ENCODE data around the gene UMODL1.
"Not testable (repeated sequence)": the region's sequence is repeated elsewhere in the genome, so short reads cannot be mapped to it uniquely, and the experiment has no call there.

The UMODL1 gene

DNA sequence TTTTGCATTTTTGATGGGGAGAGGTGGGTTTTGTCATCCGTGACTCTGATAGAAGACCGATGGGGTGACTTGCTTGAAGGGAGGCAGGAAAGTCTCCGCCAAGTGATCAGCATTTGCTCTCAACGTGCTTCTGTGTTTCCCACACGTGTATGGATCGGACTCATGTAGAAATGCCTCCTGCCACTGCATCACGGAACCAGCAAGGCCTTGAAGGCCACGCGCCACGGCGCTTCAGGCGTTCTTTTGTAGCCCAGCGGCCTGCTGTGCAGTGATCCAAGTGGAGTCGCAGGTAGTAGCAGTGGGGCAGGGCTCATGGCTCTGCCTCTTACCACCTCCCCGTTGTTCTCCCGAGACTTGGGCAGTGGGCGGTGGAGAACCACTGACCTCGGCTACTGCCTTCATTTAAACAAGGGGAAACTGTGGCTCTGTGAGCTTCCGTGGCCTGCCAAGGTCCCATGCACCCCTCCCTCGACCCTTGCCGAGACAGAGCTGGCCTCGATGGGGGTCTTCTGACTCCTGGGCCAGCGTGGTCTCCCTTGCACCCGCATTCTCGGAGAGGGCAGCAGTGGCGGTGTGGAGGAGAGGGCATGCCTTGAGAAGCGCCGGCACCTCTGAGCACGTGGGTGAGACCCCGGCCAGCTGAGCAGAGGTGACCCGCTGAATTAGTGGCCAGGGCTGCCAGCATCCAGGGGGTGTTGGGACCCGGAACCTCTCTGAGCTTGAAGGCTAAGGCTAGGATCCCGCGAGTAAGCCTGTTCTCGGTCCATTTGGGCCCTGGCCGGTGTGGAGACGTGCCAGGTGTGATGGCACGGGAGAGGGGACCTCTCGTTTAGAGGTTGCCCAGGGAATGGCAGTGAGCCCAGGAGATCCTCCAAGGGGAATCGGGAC, 101.7 kb downstream of the UMODL1 start:
- no peak for DNase-seq

DNA sequence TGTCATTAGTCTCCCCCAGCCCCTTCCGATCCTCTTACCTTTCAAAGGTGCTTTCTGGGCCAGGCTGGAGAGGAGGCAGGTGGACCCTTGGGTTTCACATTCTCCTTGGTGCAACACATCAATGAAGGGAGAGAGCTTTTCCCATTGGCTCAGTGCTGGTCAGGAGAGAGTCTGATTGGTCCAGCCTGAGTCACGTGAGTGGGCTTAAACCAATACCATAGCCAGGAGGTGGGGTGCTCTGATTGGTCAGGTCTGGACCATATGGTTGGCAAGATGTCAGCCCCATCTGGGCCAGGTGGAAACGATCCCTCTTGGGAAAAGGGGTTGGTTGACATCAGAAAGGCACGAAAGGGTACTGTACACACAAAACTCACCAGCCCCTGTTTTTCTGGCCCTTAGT, 103.1 kb downstream of the UMODL1 start:
- no peak for DNase-seq

- DNase-seq: no peak
Observed at GRCh38 chr21:42175110-42175710, 104.1 kb downstream of the UMODL1 start.

- DNase-seq: no peak
Observed at GRCh38 chr21:42176859-42177258, 105.7 kb downstream of the UMODL1 start.

GRCh38 chr21:42179316-42179715, 108.2 kb downstream of the UMODL1 start:
- DNase-seq: no peak

GRCh38 chr21:42180001-42180400, 108.9 kb downstream of the UMODL1 start:
- DNase-seq: not testable (repeated sequence)

DNA sequence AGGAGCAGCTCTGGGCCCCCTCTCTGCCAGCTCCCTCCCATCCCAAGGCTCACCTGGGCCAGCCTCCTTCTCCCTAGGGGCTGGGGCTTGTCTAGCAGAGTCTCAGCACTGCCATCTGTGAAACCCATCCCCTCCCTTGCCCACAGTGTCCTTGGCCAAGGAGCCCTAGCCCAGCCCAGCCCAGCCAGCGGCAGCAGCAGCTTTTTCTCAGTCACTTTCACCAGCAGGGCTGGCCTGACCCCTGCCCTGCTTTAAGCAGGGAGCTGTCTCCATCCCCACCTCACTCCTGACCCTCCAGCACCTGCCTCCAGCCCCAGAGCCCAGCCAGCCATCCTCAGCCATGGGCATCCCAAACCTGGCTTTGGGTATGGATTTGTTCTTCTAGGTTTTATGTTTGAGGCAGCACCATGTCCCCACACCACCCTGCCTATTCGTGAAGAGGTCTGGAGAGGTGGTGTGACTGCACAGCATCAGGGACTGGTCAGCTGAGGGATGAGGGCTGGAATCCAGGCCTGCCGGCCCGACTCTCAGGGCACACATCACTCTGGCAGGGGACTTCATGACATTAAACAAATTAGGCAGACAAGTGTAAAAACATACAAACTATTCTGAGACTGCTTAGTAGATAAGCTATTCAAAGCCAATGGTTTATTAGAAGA, 111.7 kb downstream of the UMODL1 start:
- no peak for DNase-seq

GRCh38 chr21:42183374-42184266, 112.5 kb downstream of the UMODL1 start:
- DNase-seq: no peak

DNA sequence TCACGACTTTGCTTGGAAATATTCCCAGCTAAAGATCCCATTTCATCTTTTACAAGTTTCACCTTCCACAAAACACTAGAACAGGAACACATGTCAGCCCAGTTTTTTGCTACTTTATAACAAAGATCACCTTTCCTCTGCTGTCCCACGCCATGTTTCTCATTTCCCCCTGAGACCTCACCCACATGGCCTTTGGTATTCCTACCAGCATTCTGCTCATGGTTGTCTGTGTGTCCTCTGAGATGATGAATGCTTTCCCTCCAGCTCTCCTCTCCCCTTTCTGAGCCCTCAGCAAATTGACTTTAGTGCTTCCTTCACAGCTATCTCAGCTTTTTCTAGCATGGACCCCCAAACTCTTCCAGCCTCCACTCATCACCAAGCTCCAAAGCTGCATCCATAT, 115.5 kb downstream of the UMODL1 start:
- no peak for DNase-seq

DNA sequence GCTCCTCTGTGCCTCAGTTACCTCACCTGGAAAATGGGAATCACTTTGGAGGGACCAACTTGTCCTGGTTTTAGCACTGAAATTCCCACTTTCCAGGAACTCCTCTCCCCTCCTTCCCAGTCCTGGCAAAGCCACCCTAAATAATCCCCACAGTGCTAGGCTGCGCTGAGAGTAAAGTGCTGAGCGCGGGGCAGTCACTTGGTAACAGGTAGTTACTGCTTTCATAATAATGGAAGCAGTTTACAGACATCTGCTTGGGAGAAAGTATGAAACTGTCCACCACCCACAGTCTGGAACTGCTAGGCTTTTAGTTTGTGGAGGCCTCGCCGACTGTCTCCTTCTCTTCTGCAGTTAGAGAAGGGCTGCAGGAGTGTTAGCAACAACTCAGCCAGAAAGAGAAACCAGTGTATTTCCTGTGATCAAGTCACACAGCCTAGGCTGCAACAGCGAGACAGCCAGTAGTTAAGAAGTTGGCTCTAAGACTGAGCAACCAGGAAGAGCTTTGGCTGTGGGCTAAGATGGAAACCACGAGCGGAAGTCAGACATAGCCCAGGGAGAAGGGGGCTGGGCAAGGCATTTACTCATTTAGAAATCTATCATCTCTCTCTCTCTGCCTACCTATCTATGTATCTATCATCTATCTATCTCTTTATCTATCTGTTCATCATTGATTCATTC, 117.0 kb downstream of the UMODL1 start:
- DNase-seq: no peak

- no peak for DNase-seq
Observed at GRCh38 chr21:42188663-42189062, 117.5 kb downstream of the UMODL1 start.

- DNase-seq: no peak
Observed at GRCh38 chr21:42189431-42189830, 118.3 kb downstream of the UMODL1 start.

DNA sequence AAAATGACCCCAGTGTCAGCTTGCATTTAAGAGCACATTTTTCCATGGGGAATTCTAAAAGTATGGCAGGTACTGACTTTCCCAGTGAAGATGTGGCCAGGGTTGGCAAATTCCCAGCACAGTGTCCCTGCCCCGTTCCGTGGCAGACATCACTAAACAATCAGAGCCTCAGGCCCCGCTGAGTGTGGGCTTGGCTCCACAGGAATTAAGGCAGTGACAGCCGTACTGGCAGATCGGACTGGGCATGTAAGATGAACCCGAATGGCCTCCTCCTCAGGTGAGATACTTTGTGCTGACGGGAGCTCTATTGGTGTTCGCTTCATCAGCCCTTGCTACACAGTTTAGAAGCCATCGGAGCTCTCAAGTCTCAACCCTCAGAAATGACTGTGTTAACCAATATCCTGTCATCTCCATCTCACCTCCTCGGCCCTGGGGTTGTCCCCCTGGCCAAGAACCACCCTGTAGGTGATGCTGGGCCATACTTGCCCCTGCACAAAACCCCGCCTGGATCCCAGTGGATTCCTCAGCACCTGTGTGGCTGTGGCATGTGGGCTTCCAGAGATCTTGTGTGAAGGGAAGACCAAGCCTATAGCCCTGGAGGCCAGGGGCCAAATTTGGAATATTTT, 118.9 kb downstream of the UMODL1 start:
- no peak for DNase-seq

DNA sequence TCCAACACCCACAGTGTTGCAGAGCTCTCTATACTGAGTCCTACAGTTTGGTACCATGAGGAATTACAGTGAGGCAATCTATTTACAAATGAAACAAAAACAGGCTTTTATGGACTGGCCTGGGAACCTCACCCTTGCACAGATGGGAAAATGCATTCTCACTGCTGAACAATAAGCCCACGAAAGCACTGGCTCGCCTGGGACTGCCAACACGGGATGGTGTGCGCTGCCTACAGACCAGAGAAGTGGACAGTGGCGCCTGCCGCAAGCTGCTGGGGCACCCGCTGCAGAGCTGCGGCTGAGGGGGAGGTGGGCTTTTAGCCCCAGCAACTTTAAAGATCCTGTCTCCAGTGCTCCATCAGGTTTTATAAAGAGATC, 119.4 kb downstream of the UMODL1 start:
- no peak for DNase-seq

GRCh38 chr21:42191064-42191463, 119.9 kb downstream of the UMODL1 start:
- no peak for DNase-seq

- no peak for DNase-seq
Observed at GRCh38 chr21:42191696-42192595, 120.8 kb downstream of the UMODL1 start.
